Measurements from ENCODE around the gene PRMT7.

The PRMT7 gene

GRCh38 chr16:68367030-68367429, 56.2 kb downstream of the PRMT7 start:
- DNase-seq = peak; percentile 44 to 63

- DNase-seq = no peak
Observed at GRCh38 chr16:68367440-68367839, 56.6 kb downstream of the PRMT7 start.

- DNase-seq = no peak
Observed at GRCh38 chr16:68367891-68368290, 57.1 kb downstream of the PRMT7 start.

GRCh38 chr16:68368301-68368888, 57.6 kb downstream of the PRMT7 start:
- no peak for DNase-seq

- DNase-seq = no peak
Observed at GRCh38 chr16:68369168-68369567, 58.3 kb downstream of the PRMT7 start.

- DNase-seq = peak; percentile 40 to 54
Observed at GRCh38 chr16:68369697-68370580, 59.1 kb downstream of the PRMT7 start.

GRCh38 chr16:68370581-68371275, 59.9 kb downstream of the PRMT7 start:
- DNase-seq = no peak

- DNase-seq = no peak
Observed at GRCh38 chr16:68371276-68371651, 60.4 kb downstream of the PRMT7 start.

GRCh38 chr16:68371706-68372380, 61.0 kb downstream of the PRMT7 start:
- no peak for DNase-seq

GRCh38 chr16:68372381-68372720, 61.5 kb downstream of the PRMT7 start:
- DNase-seq = no peak

- no peak for DNase-seq
Observed at GRCh38 chr16:68372806-68373205, 62.0 kb downstream of the PRMT7 start.

GRCh38 chr16:68373528-68374245, 62.9 kb downstream of the PRMT7 start:
- no peak for DNase-seq

- DNase-seq = no peak
Observed at GRCh38 chr16:68374246-68374805, 63.5 kb downstream of the PRMT7 start.

- no peak for DNase-seq
Observed at GRCh38 chr16:68374961-68375660, 64.3 kb downstream of the PRMT7 start.

- DNase-seq = no peak
Observed at GRCh38 chr16:68375801-68376536, 65.2 kb downstream of the PRMT7 start.

GRCh38 chr16:68376590-68376989, 65.8 kb downstream of the PRMT7 start:
- DNase-seq = no peak

GRCh38 chr16:68377221-68377620, 66.4 kb downstream of the PRMT7 start:
- no peak for DNase-seq

GRCh38 chr16:68377667-68378393, 67.0 kb downstream of the PRMT7 start:
- no peak for DNase-seq

- DNase-seq = peak; percentile 41 to 70
Observed at GRCh38 chr16:68378436-68379415, 67.9 kb downstream of the PRMT7 start.
